ENCODE results near the gene LRP1. TPM values are rescaled to one million over a fixed set of nuclear protein-coding genes. Genes with fewer than 3 reads are reported as not detected.

Gene LRP1
- total RNA-seq, 3 donors from 2014 or later (not counting 1 experiment from before 2014, with no cell fraction given), result 6.7 to 13.1 (median 9.5) TPM

DNA sequence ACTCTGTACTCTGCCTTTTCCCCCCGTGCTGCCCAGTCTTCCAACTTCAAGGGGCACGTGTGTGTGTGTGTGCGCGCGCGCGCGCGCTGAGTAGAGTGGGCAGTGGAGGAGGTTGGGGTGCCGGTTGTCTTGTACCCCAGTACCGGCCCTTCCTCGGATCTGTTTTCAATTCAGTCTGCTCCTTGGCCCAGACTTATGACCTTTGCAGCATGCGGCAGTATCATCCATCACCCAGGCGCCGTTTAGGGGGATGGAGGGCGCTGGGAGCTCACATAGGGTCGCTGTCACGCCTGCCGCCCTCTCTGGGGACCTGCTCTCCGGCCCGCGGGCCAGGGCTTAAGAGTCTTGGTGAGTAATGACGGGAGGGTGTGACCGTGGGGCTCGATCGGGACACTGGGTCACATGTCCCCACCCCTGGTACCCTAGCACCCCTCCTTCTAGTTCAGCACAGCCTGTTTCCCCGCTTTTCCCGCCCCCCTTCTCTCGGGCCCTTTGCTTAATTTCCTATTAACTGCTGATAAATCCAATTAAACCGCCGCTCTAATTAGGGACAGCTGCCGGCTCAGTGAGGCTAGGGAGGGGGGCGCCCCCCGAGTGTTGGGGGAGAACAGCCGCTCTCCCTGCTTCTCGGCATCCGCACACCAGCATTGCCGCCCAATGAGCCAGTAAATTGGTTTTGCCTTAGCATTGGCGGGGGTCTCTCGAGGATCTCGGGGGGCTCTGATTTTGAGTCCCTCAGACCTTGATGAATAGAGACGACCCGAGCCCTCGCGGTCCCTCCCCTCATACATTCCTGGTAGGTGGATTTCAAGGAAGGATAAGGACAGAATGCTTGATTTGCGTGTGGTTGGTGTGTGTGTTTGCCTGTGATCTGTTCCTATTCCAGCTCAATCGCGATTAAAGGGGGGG is 113.4 kb downstream of the LRP1 start:
- DNase-seq, result peak in 1 of 2 donors; percentile 35

DNA sequence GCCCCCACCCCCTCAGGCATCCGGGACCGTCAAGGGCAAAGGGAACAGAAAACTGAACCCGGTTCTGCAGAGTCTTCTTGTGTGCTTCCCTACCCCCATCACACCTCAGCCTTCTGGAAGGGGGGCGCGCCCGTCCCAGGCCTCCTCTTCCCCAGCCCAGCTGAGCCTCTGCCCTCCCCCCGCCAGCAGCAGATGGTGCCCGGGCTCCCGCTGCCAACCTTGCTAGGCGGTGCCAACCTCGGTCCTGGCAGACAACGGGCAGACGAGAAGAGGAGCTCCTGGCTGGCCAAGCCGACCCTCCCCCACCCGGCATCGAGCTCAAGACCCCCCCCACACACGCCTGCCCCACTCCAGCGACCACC is 114.0 kb downstream of the LRP1 start:
- no peaks in the 10 kb centered on the region for H3K9me3 ChIP-seq (ENCODE audit: control insufficient read depth, insufficient read depth, low read length)

More for the DNA sequence above, 113.4 kb downstream of the LRP1 start:
- H3K36me3 Mint-ChIP-seq, result no peaks in the 10 kb centered on the region
- no peaks in the 10 kb centered on the region for H3K36me3 ChIP-seq (ENCODE audit: control insufficient read depth, insufficient read depth, low read length)
- 11% methylated on average over 47 of the region's 48 CpGs for WGBS (ENCODE audit: insufficient coverage)
- TF ChIP-seq, protein P1, sequence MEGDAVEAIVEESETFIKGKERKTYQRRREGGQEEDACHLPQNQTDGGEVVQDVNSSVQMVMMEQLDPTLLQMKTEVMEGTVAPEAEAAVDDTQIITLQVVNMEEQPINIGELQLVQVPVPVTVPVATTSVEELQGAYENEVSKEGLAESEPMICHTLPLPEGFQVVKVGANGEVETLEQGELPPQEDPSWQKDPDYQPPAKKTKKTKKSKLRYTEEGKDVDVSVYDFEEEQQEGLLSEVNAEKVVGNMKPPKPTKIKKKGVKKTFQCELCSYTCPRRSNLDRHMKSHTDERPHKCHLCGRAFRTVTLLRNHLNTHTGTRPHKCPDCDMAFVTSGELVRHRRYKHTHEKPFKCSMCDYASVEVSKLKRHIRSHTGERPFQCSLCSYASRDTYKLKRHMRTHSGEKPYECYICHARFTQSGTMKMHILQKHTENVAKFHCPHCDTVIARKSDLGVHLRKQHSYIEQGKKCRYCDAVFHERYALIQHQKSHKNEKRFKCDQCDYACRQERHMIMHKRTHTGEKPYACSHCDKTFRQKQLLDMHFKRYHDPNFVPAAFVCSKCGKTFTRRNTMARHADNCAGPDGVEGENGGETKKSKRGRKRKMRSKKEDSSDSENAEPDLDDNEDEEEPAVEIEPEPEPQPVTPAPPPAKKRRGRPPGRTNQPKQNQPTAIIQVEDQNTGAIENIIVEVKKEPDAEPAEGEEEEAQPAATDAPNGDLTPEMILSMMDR (IDR thresholded peaks at IDR 0.05), result no peak
- no peaks in the 10 kb centered on the region for H3K9me3 Mint-ChIP-seq
- H3K4me3 Mint-ChIP-seq, result peak overlapping the region; percentile 56
- no peak overlapping the region for H3K4me3 ChIP-seq (ENCODE audit: low read length)
- no peak overlapping the region for H3K27ac Mint-ChIP-seq
- peaks cover 61 to 65% of the 10 kb centered on the region in 2 donors for H3K27me3 Mint-ChIP-seq (ENCODE audit: low read depth in 2 of 2)
- H3K4me1 Mint-ChIP-seq, result peaks cover 45 to 72% of the 10 kb centered on the region in 2 donors
- no peak for ATAC-seq
- no peak overlapping the region for H3K27ac ChIP-seq (ENCODE audit: low read length)
- intact Hi-C loops (cut with micrococcal nuclease), result no loop called here
- H3K4me1 ChIP-seq (ENCODE audit: control insufficient read depth, insufficient read depth, low read length), result peaks cover 74% of the 10 kb centered on the region
- H3K9me3 ChIP-seq (ENCODE audit: control insufficient read depth, insufficient read depth, low read length), result no peaks in the 10 kb centered on the region
- peaks cover 67% of the 10 kb centered on the region for H3K27me3 ChIP-seq (ENCODE audit: control insufficient read depth, insufficient read depth, low read length)

DNA sequence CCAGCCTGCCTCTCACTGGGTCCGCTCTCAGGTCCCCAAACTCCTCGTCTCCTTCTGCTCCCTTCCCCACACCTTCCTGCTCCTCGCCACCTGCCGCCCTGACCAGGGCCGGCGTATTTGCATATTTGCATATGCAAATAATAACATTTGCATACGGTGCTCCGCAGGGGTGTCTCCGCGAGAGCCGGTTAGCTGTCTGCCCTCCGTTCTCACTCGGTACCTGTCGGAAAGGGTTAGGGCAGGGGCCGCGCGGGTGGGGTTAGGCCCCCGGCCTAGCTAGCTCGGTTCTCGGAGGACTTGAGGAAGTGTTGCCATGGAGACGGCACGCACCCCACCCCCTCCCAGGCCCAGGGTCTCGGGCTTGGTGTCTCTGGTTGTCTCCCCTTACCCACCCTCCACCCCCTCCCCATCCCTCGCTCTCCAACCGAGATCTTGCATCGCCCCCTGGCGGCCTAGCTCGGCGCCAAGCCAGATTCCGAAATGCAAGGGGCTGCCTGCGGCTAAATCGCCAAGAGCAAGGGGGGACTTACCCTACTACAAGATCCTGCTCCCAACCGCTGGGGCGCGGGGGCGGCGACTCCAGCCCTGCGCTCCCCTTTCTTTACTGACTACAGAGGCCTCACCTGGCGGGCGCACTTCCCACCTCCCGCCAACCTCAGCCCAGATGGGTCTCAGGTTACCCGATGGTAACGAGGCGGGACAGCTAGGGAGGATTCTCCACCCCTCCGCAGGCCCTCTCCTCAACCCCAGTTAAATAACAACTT is 114.6 kb downstream of the LRP1 start:
- ATAC-seq (no peak), DNase-seq (peak; percentile 56 to 80)
- TF ChIP-seq, protein P1 (IDR thresholded peaks at IDR 0.05), result peak; percentile 40
- H3K36me3 ChIP-seq (ENCODE audit: control insufficient read depth, insufficient read depth, low read length), result no peaks in the 10 kb centered on the region
- peak overlapping the region; percentile 72 for H3K4me3 Mint-ChIP-seq
- no peak overlapping the region for H3K4me3 ChIP-seq (ENCODE audit: low read length)
- no peak overlapping the region for H3K27ac ChIP-seq (ENCODE audit: low read length)
- peaks cover 55% of the 10 kb centered on the region for H3K27me3 ChIP-seq (ENCODE audit: control insufficient read depth, insufficient read depth, low read length)
- H3K9me3 Mint-ChIP-seq, result no peaks in the 10 kb centered on the region
- no peaks in the 10 kb centered on the region for H3K36me3 Mint-ChIP-seq
- WGBS (ENCODE audit: insufficient coverage), result 1% methylated on average over 45 of the region's 45 CpGs
- peaks cover 40 to 67% of the 10 kb centered on the region in 2 donors for H3K4me1 Mint-ChIP-seq
- H3K27me3 Mint-ChIP-seq (ENCODE audit: low read depth in 2 of 2), result peaks cover 49 to 53% of the 10 kb centered on the region in 2 donors
- intact Hi-C loops (cut with micrococcal nuclease), result loop anchor here (1.0 kb wide), 2 partner anchors 30 to 119 kb away; no protein-coding TSS in a partner anchor
- H3K9me3 ChIP-seq (ENCODE audit: control insufficient read depth, insufficient read depth, low read length), result no peaks in the 10 kb centered on the region
- peak overlapping the region in 1 of 2 donors; percentile 65 for H3K27ac Mint-ChIP-seq
- H3K4me1 ChIP-seq (ENCODE audit: control insufficient read depth, insufficient read depth, low read length), result peaks cover 63% of the 10 kb centered on the region

More for the DNA sequence above, 114.0 kb downstream of the LRP1 start:
- peaks cover 54 to 58% of the 10 kb centered on the region in 2 donors for H3K27me3 Mint-ChIP-seq (ENCODE audit: low read depth in 2 of 2)
- peaks cover 60% of the 10 kb centered on the region for H3K27me3 ChIP-seq (ENCODE audit: control insufficient read depth, insufficient read depth, low read length)
- H3K4me3 ChIP-seq (ENCODE audit: low read length), result no peak overlapping the region
- no peaks in the 10 kb centered on the region for H3K36me3 ChIP-seq (ENCODE audit: control insufficient read depth, insufficient read depth, low read length)
- intact Hi-C loops (cut with micrococcal nuclease), result no loop called here
- peak overlapping the region in 1 of 2 donors; percentile 65 for H3K27ac Mint-ChIP-seq
- H3K9me3 Mint-ChIP-seq, result no peaks in the 10 kb centered on the region
- no peak overlapping the region for H3K27ac ChIP-seq (ENCODE audit: low read length)
- H3K4me1 ChIP-seq (ENCODE audit: control insufficient read depth, insufficient read depth, low read length), result peaks cover 68% of the 10 kb centered on the region
- TF ChIP-seq, protein P1 (IDR thresholded peaks at IDR 0.05), result no peak
- H3K36me3 Mint-ChIP-seq, result no peaks in the 10 kb centered on the region
- no peak for ATAC-seq
- H3K4me1 Mint-ChIP-seq, result peaks cover 45 to 72% of the 10 kb centered on the region in 2 donors
- WGBS (ENCODE audit: insufficient coverage), result 2% methylated on average over 18 of the region's 18 CpGs
- peak in 1 of 2 donors; percentile 41 for DNase-seq
- H3K4me3 Mint-ChIP-seq, result peak overlapping the region; percentile 72
